ENCODE measurements around the gene CAMK2N1.

- TF ChIP-seq CTCF (conservative IDR thresholded peaks at IDR 0.05 in 1 of 2, IDR thresholded peaks at IDR 0.05 in 1 of 2; ENCODE audit: low read depth in 1 of 2, low read length in 2 of 2) = no peak
- no peak for TF ChIP-seq EZH2 (IDR thresholded peaks at IDR 0.05; ENCODE audit: low read length, missing control alignments)
Measured at GRCh38 chr1:20480243-20480944, 5.6 kb downstream of the CAMK2N1 start.
